ENCODE results near the gene RBM33. TPM values are rescaled to one million over a fixed set of nuclear protein-coding genes. Genes with fewer than 3 reads are reported as not detected.

Gene RBM33
- total and polyA plus RNA-seq, 2 of the 8 experiments (the other 6 are each of a cell fraction or from before 2014, with no cell fraction given): 16.5 to 64.6 TPM

- TF ChIP-seq CHD7 (IDR thresholded peaks at IDR 0.05; ENCODE audit: insufficient replicate concordance, low read length) (no peak), NANOG (IDR thresholded peaks at IDR 0.05; ENCODE audit: insufficient read depth, low read depth, low read length, poor library complexity, severe bottlenecking) (no peak), NRF1 (IDR thresholded peaks at IDR 0.05; ENCODE audit: low read depth, low read length) (no peak), TAF7 (optimal IDR thresholded peaks at IDR 0.05; ENCODE audit: borderline replicate concordance, low read depth, low read length) (no peak), RNF2 (IDR thresholded peaks at IDR 0.05; ENCODE audit: borderline replicate concordance, low read depth, low read length, missing control alignments, poor library complexity, severe bottlenecking) (no peak), CTCF (IDR thresholded peaks at IDR 0.05; ENCODE audit: control extremely low read depth in 1 of 3, insufficient read depth in 1 of 3, low read depth in 1 of 3, low read length in 3 of 3) (no peak), CBX5 (IDR thresholded peaks at IDR 0.05; ENCODE audit: low read depth, low read length) (no peak), TEAD4 (IDR thresholded peaks at IDR 0.05; ENCODE audit: low read depth, low read length) (no peak)
Measured at GRCh38 chr7:155692317-155692716, 47.9 kb downstream of the RBM33 start (continued).
